ENCODE results near the gene SLC22A12.

SLC22A12 gene

DNA sequence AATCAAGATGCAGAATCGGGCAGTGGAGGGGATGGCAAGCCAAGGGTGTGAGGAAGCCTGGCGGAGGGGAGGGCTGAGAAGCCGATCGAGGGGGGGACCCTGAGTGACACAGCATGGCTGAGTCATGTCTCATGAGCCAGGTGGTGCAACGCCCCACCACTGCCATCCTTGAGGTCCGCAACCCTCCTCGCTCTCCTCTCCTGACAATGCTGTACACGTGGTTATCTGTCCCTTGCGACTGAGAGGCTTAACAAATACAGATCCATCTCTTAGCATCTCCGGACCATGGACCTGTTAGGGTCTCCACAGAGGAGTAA, 14.2 kb downstream of the SLC22A12 start:
- Histone ChIP-seq H3K36me3 (ENCODE audit: insufficient read depth, low read length) (no peaks in the 10 kb centered on the region), H3K4me3 (ENCODE audit: low read length, poor library complexity, severe bottlenecking) (no peak overlapping the region), H3K4me1 (ENCODE audit: insufficient read depth, low read length, poor library complexity, severe bottlenecking) (peaks cover 27% of the 10 kb centered on the region), H3K9me2 (replicated peaks; ENCODE audit: low read depth, low read length) (no peaks in the 10 kb centered on the region), H3K79me2 (ENCODE audit: insufficient read depth, low read length) (no peaks in the 10 kb centered on the region), H3F3A (ENCODE audit: low read depth) (no peaks in the 10 kb centered on the region), H3K27me3 (ENCODE audit: insufficient read depth, low read length, poor library complexity, severe bottlenecking) (no peaks in the 10 kb centered on the region), H3K9ac (ENCODE audit: low read depth, low read length, poor library complexity, severe bottlenecking) (no peak overlapping the region), H4K20me1 (ENCODE audit: insufficient read depth, low read length, poor library complexity, severe bottlenecking) (no peaks in the 10 kb centered on the region), H2AFZ (ENCODE audit: low read length) (no peak overlapping the region), H3K9me3 (ENCODE audit: insufficient read depth, low read depth, low read length) (no peaks in the 10 kb centered on the region), H3K4me2 (ENCODE audit: low read depth, low read length, poor library complexity, severe bottlenecking) (no peak overlapping the region)
- no peak for TF ChIP-seq CTCF (conservative IDR thresholded peaks at IDR 0.05; ENCODE audit: low read length)
- TF ChIP-seq EZH2phosphoT487 (IDR thresholded peaks at IDR 0.05; ENCODE audit: borderline replicate concordance): no peak

GRCh38 chr11:64605656-64606585, 14.9 kb downstream of the SLC22A12 start:
- Histone ChIP-seq H3K79me2 (ENCODE audit: insufficient read depth, low read length) (no peaks in the 10 kb centered on the region), H2AFZ (ENCODE audit: low read length) (no peak overlapping the region), H3K9ac (ENCODE audit: low read depth, low read length, poor library complexity, severe bottlenecking) (no peak overlapping the region), H4K20me1 (ENCODE audit: insufficient read depth, low read length, poor library complexity, severe bottlenecking) (no peaks in the 10 kb centered on the region), H3K4me3 (ENCODE audit: low read length, poor library complexity, severe bottlenecking) (no peak overlapping the region), H3K4me1 (ENCODE audit: insufficient read depth, low read length, poor library complexity, severe bottlenecking) (peaks cover 35% of the 10 kb centered on the region), H3K4me2 (ENCODE audit: low read depth, low read length, poor library complexity, severe bottlenecking) (no peak overlapping the region), H3K36me3 (ENCODE audit: insufficient read depth, low read length) (no peaks in the 10 kb centered on the region), H3K9me3 (ENCODE audit: insufficient read depth, low read depth, low read length) (no peaks in the 10 kb centered on the region), H3K27me3 (ENCODE audit: insufficient read depth, low read length, poor library complexity, severe bottlenecking) (no peaks in the 10 kb centered on the region), H3F3A (ENCODE audit: low read depth) (no peaks in the 10 kb centered on the region), H3K9me2 (replicated peaks; ENCODE audit: low read depth, low read length) (no peaks in the 10 kb centered on the region)
- TF ChIP-seq EZH2phosphoT487 (IDR thresholded peaks at IDR 0.05; ENCODE audit: borderline replicate concordance) (no peak), CTCF (conservative IDR thresholded peaks at IDR 0.05; ENCODE audit: low read length) (no peak)

- H3K9me3 ChIP-seq (ENCODE audit: insufficient read depth, low read depth, low read length): no peaks in the 10 kb centered on the region
- TF ChIP-seq CTCF (conservative IDR thresholded peaks at IDR 0.05; ENCODE audit: low read length) (no peak), EZH2phosphoT487 (IDR thresholded peaks at IDR 0.05; ENCODE audit: borderline replicate concordance) (no peak)
These were observed 15.9 kb downstream of the SLC22A12 start for GRCh38 chr11:64606796-64607380.

More at GRCh38 chr11:64606796-64607380, 15.9 kb downstream of the SLC22A12 start:
- H3K4me1 ChIP-seq (ENCODE audit: insufficient read depth, low read length, poor library complexity, severe bottlenecking): peaks cover 38% of the 10 kb centered on the region
- H3K36me3 ChIP-seq (ENCODE audit: insufficient read depth, low read length): no peaks in the 10 kb centered on the region
- H3K79me2 ChIP-seq (ENCODE audit: insufficient read depth, low read length): no peaks in the 10 kb centered on the region
- no peak overlapping the region for H2AFZ ChIP-seq (ENCODE audit: low read length)
- H3K27me3 ChIP-seq (ENCODE audit: insufficient read depth, low read length, poor library complexity, severe bottlenecking): no peaks in the 10 kb centered on the region
- no peak overlapping the region for H3K9ac ChIP-seq (ENCODE audit: low read depth, low read length, poor library complexity, severe bottlenecking)
- H3F3A ChIP-seq (ENCODE audit: low read depth): no peaks in the 10 kb centered on the region
- no peaks in the 10 kb centered on the region for H4K20me1 ChIP-seq (ENCODE audit: insufficient read depth, low read length, poor library complexity, severe bottlenecking)
- no peak overlapping the region for H3K4me3 ChIP-seq (ENCODE audit: low read length, poor library complexity, severe bottlenecking)
- H3K4me2 ChIP-seq (ENCODE audit: low read depth, low read length, poor library complexity, severe bottlenecking): no peak overlapping the region
- H3K9me2 ChIP-seq (replicated peaks; ENCODE audit: low read depth, low read length): no peaks in the 10 kb centered on the region

All from Loucy (cell line).